ENCODE data around the gene MXRA8. TPM values are rescaled to one million over a fixed set of nuclear protein-coding genes. Genes with fewer than 3 reads are reported as not detected.

The MXRA8 gene
- total and polyA plus RNA-seq, 9 of the 15 experiments (the other 6 are each of a cell fraction or from before 2014, with no cell fraction given) = 0.66 to 11.3 (median 6.3) TPM

- no peak for TF ChIP-seq NKRF (IDR thresholded peaks at IDR 0.05; ENCODE audit: borderline replicate concordance)
- TF ChIP-seq TCF7L2 (IDR thresholded peaks at IDR 0.05; ENCODE audit: low read depth, low read length) = no peak
- TF ChIP-seq SMARCC2 (IDR thresholded peaks at IDR 0.05; ENCODE audit: low read depth) = 0 out of 2 replicates have a peak, but pooled peaks have one; percentile 32
- no peak for TF ChIP-seq IRF2 (CRISPR knock-in tag; IDR thresholded peaks at IDR 0.05)
- TF ChIP-seq CBFA2T2 (conservative IDR thresholded peaks at IDR 0.05) = 0 out of 2 replicates have a peak, but pooled peaks have one; percentile 3
- TF ChIP-seq SNIP1 (IDR thresholded peaks at IDR 0.05; ENCODE audit: low read depth) = no peak
- TF ChIP-seq RCOR1 (IDR thresholded peaks at IDR 0.05; ENCODE audit: borderline replicate concordance in 1 of 2, low read depth in 2 of 2, low read length in 2 of 2) = peak in 1 of 2 experiments; percentile 34; a peak in 1 of 4 replicates
- no peak for TF ChIP-seq NCOA6 (IDR thresholded peaks at IDR 0.05)
- no peak for TF ChIP-seq ERF (CRISPR knock-in tag; IDR thresholded peaks at IDR 0.05)
- no peak for TF ChIP-seq MTA1 (IDR thresholded peaks at IDR 0.05; ENCODE audit: borderline replicate concordance)
- peak; percentile 27 for TF ChIP-seq ZFX (CRISPR knock-in tag; IDR thresholded peaks at IDR 0.05)
- TF ChIP-seq MCM5 (IDR thresholded peaks at IDR 0.05; ENCODE audit: low read depth) = no peak
- TF ChIP-seq ZBTB33 (CRISPR knock-in tag; IDR thresholded peaks at IDR 0.05) = peak; percentile 46; the same call in 1 of the 2 replicates
- no peak for TF ChIP-seq HBP1 (CRISPR knock-in tag; IDR thresholded peaks at IDR 0.05)
- no peak for TF ChIP-seq ZNF717 (CRISPR knock-in tag; IDR thresholded peaks at IDR 0.05)
- 0 out of 2 replicates have a peak, but pooled peaks have one; percentile 19 for TF ChIP-seq SMARCA4 (IDR thresholded peaks at IDR 0.05)
- peak; percentile 49 for TF ChIP-seq BHLHE40 (IDR thresholded peaks at IDR 0.05; ENCODE audit: low read length)
- TF ChIP-seq CTBP1 (IDR thresholded peaks at IDR 0.05; ENCODE audit: borderline replicate concordance) = peak; percentile 11; the same call in 1 of the 2 replicates
- peak; percentile 69; the same call in 1 of the 2 replicates for TF ChIP-seq ETV5 (CRISPR knock-in tag; IDR thresholded peaks at IDR 0.05; ENCODE audit: low read depth)
- TF ChIP-seq NFIC (IDR thresholded peaks at IDR 0.05) = peak; percentile 94
- TF ChIP-seq MBD2 (IDR thresholded peaks at IDR 0.05; ENCODE audit: borderline replicate concordance, low read depth) = no peak
- peak; percentile 44 for TF ChIP-seq CEBPB (tag; IDR thresholded peaks at IDR 0.05)
- TF ChIP-seq ESRRA (IDR thresholded peaks at IDR 0.05; ENCODE audit: borderline replicate concordance, low read depth) = peak; percentile 17
- peak; percentile 66 for TF ChIP-seq STAG1 (CRISPR knock-in tag; IDR thresholded peaks at IDR 0.05; ENCODE audit: borderline replicate concordance)
- peak; percentile 28; the same call in 1 of the 2 replicates for TF ChIP-seq ATF7 (IDR thresholded peaks at IDR 0.05)
Observed at GRCh38 chr1:1305300-1306069, 52.9 kb downstream of the MXRA8 start (continued).
